Spleen (tissue), 11 donors: ENCODE results near the gene HACD2. TPM values are rescaled to one million over a fixed set of nuclear protein-coding genes. Genes with fewer than 3 reads are reported as not detected.

Experiments used
- DNase-seq: peaks from one replicate; pipeline ENCODE4 v3.0.0-alpha.2; 2020
- H3K27ac ChIP-seq, 8 donors: fragments of 200-600 bp; sonication (generic) in 7 of 8; 1 replicate in 4 of 8; 2 replicates in 4 of 8; pipeline versions ENCODE4 v1.5.0 to v1.8.0; 2016 to 2021; ENCODE audit warnings: inconsistent platforms in 4 of 8, mild to moderate bottlenecking in 4 of 8, moderate library complexity in 1 of 8
- H3K27me3 ChIP-seq, 7 donors: fragments of 200-600 bp; sonication (generic) in 6 of 7; replicated peaks in 1 of 7; 1 replicate in 4 of 7; 2 replicates in 3 of 7; pipeline versions ENCODE4 v1.5.0 to v1.8.0; 2016 to 2021; ENCODE audit warnings: inconsistent platforms in 3 of 7, mild to moderate bottlenecking in 1 of 7
- H3K36me3 ChIP-seq, 6 donors: fragments of 200-600 bp; sonication (generic) in 5 of 6; 1 replicate in 4 of 6; 2 replicates in 2 of 6; pipeline versions ENCODE4 v1.5.0 to v1.8.0; 2016 to 2021; ENCODE audit warnings: inconsistent platforms in 2 of 6
- H3K4me1 ChIP-seq, 6 donors: fragments of 200-600 bp; sonication (generic) in 5 of 6; 1 replicate in 3 of 6; 2 replicates in 3 of 6; pipeline versions ENCODE4 v1.5.0 to v1.8.0; 2016 to 2021; ENCODE audit warnings: inconsistent platforms in 3 of 6
- H3K4me3 ChIP-seq, 8 donors: fragments of 200-600 bp; sonication (generic) in 7 of 8; 1 replicate in 4 of 8; 2 replicates in 4 of 8; pipeline versions ENCODE4 v1.5.0 to v1.8.0; 2016 to 2021; ENCODE audit warnings: inconsistent platforms in 4 of 8, mild to moderate bottlenecking in 4 of 8, moderate library complexity in 2 of 8
- H3K9me3 ChIP-seq, 8 donors: fragments of 200-600 bp; sonication (generic) in 7 of 8; 1 replicate in 4 of 8; 2 replicates in 4 of 8; pipeline versions ENCODE4 v1.5.0 to v1.8.0; 2016 to 2021; ENCODE audit warnings: inconsistent platforms in 4 of 8
- POLR2A ChIP-seq, 3 donors: fragments of 450-650 bp; IDR thresholded peaks; one replicate each; pipeline ENCODE4 v1.5.1; 2017; ENCODE audit warnings: antibody characterized with exemption in 3 of 3, mild to moderate bottlenecking in 1 of 3
- POLR2AphosphoS5 ChIP-seq, 3 donors: sonication (generic); formaldehyde crosslinking; IDR thresholded peaks; one replicate each; pipeline ENCODE4 v1.5.1; 2017; ENCODE audit warnings: antibody characterized with exemption in 3 of 3
- WGBS, 5 donors: extraction: QIAGEN DNeasy Blood & Tissue Kit in 3 of 5; methylation state at CpG; one replicate each; pipeline versions ENCODE4 v1.1.5 to v1.1.7; 2013 to 2018; 5-methylcytosine and 5-hydroxymethylcytosine counted together
- intact Hi-C: fragments of 100-400 bp; cut with DNase I; formaldehyde crosslinking; loops from one replicate; pipeline ENCODE4 v1.15.0; 2023; ENCODE audit warnings: low total_unique reads
- polyA plus RNA-seq, 3 donors: library from polyadenylated mRNA; stranded (reverse); fragments of 200-250 nt; gene quantifications; one replicate each; pipeline ENCODE4 v1.2.1, GENCODE V29; 2013
- total RNA-seq, 7 donors: library from RNA; depleted of rRNA in 3 of 7; stranded (reverse); fragments of >200 nt in 3 of 7; fragmentation: NEBNext Ultra II Directional in 4 of 7; extraction: Animal tissue kit (Norgen Biotek cat#: 25700) in 4 of 7; gene quantifications; one replicate each; pipeline versions ENCODE4 v1.1.0 to v1.2.1, GENCODE V29; 2016 to 2021
- TF ChIP-seq, protein P1 (sequence below), 11 experiments: fragments of 200-600 bp in 7 of 11; fragments of 450-650 bp in 4 of 11; sonication (generic) in 4 of 11; IDR thresholded peaks in 8 of 11; conservative IDR thresholded peaks in 3 of 11; 1 replicate in 7 of 11; 2 replicates in 4 of 11; pipeline versions ENCODE4 v1.4.0 to v1.8.0; 2016 to 2021; ENCODE audit warnings: antibody characterized with exemption in 11 of 11, inconsistent platforms in 4 of 11, mild to moderate bottlenecking in 1 of 11
- donor health status: healthy with polysubstance abuse.
- donor health status: DM: no; HTN: no; CAD: no; lungs with moderate emphysema.
- donor health status: DM: no; HTN: no; CAD: no.
- donor health status: Bipolar disorder and iron deficiency.
- donor health status: healthy.
- donor health status: DM: no; HTN: no; CAD: no.
- donor health status: DM: yes; HTN: yes; CAD: no.

HACD2 gene
- total and polyA plus RNA-seq, 10 donors, result 6.0 to 26.6 (median 18.9) TPM

DNA sequence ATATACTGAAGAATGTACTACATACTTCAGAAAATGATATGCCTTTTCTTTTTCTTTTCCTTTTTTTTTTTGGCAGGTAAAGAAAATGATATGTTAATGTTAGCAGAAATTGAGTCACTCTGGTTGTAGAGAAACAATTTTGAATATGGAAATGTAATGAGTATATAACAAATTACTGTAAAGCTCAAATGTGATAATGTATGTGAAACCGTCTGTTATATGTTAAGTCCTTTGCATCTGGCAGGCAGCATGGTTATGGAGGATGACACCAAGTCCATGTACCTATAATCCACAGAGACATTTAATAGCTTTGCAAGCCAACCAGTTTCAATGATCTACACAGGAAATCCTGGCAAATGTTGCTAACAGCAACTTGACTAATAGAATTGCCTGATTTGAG is 58.4 kb downstream of the HACD2 start:
- peaks cover 7 to 35% (median 25%) of the 10 kb centered on the region in 6 donors for H3K4me1 ChIP-seq
- intact Hi-C loops, result no loop called here
- no peaks in the 10 kb centered on the region for H3K9me3 ChIP-seq
- H3K36me3 ChIP-seq, result peaks cover 0 to 37% (median 12%) of the 10 kb centered on the region in 6 donors
- no peaks in the 10 kb centered on the region for H3K27me3 ChIP-seq
- TF ChIP-seq, protein P1, sequence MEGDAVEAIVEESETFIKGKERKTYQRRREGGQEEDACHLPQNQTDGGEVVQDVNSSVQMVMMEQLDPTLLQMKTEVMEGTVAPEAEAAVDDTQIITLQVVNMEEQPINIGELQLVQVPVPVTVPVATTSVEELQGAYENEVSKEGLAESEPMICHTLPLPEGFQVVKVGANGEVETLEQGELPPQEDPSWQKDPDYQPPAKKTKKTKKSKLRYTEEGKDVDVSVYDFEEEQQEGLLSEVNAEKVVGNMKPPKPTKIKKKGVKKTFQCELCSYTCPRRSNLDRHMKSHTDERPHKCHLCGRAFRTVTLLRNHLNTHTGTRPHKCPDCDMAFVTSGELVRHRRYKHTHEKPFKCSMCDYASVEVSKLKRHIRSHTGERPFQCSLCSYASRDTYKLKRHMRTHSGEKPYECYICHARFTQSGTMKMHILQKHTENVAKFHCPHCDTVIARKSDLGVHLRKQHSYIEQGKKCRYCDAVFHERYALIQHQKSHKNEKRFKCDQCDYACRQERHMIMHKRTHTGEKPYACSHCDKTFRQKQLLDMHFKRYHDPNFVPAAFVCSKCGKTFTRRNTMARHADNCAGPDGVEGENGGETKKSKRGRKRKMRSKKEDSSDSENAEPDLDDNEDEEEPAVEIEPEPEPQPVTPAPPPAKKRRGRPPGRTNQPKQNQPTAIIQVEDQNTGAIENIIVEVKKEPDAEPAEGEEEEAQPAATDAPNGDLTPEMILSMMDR (IDR thresholded peaks at IDR 0.05 in 8 of 11, conservative IDR thresholded peaks at IDR 0.05 in 3 of 11), result no peak
- no peak for TF ChIP-seq POLR2AphosphoS5 (IDR thresholded peaks at IDR 0.05)
- TF ChIP-seq POLR2A (IDR thresholded peaks at IDR 0.05), result no peak
- DNase-seq, result no peak
- WGBS, 5 donors, result 90 to 98% (median 95%) methylated on average over 1 of the region's 1 CpG
- no peak overlapping the region for H3K4me3 ChIP-seq
- H3K27ac ChIP-seq, result no peak overlapping the region

DNA sequence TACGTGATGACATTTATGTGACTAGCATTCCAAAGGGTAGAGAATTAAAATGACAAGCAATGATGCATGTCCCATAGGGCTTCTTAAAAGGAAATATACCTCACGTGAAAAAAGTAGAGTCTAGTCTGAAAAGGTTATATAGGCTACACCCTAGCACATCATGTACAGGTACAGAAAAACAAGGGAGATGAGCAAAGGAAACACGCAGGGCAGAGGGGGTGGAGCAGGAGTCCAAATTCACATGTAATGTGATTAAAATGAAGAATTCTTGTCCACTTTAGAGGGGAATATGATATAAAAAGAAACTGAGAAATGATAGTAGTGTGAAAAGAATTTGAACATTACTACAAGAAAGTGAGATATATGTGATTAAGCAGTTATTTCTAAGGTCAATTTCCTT is 59.4 kb downstream of the HACD2 start:
- intact Hi-C loops, result no loop called here
- Histone ChIP-seq H3K36me3 (peaks cover 0 to 37% (median 12%) of the 10 kb centered on the region in 6 donors), H3K9me3 (no peaks in the 10 kb centered on the region), H3K27ac (no peak overlapping the region), H3K4me1 (peaks cover 7 to 45% (median 32%) of the 10 kb centered on the region in 6 donors), H3K4me3 (no peak overlapping the region), H3K27me3 (no peaks in the 10 kb centered on the region)
- 87 to 93% (median 88%) methylated on average over 3 of the region's 3 CpGs for WGBS, 5 donors
- TF ChIP-seq, protein P1 (IDR thresholded peaks at IDR 0.05 in 8 of 11, conservative IDR thresholded peaks at IDR 0.05 in 3 of 11), result no peak
- TF ChIP-seq POLR2AphosphoS5 (IDR thresholded peaks at IDR 0.05) (no peak), POLR2A (IDR thresholded peaks at IDR 0.05) (no peak)
- DNase-seq, result no peak

DNA sequence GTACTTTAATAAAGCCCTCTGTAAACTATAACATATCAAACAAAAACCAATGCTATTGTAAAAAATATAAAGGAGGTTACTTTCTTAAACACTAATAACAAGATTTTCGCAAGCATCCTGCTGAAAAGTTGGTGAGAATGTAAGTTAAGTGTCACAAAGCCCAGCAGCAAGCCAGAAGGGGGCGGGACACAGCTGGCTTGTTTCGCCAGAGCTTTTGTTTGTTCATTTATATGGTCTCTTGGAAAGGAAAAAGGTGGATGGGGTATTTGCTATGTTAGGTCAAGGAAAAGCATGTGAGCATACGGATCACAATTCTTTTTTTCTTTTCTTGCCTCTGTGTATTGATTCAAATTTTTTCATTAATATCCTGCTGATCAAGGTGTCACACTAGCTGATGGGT is 59.9 kb downstream of the HACD2 start:
- peaks cover 7 to 49% (median 33%) of the 10 kb centered on the region in 6 donors for H3K4me1 ChIP-seq
- no peak for DNase-seq
- TF ChIP-seq, protein P1 (IDR thresholded peaks at IDR 0.05 in 8 of 11, conservative IDR thresholded peaks at IDR 0.05 in 3 of 11), result no peak
- no peak for TF ChIP-seq POLR2AphosphoS5 (IDR thresholded peaks at IDR 0.05)
- no peak for TF ChIP-seq POLR2A (IDR thresholded peaks at IDR 0.05)

DNA sequence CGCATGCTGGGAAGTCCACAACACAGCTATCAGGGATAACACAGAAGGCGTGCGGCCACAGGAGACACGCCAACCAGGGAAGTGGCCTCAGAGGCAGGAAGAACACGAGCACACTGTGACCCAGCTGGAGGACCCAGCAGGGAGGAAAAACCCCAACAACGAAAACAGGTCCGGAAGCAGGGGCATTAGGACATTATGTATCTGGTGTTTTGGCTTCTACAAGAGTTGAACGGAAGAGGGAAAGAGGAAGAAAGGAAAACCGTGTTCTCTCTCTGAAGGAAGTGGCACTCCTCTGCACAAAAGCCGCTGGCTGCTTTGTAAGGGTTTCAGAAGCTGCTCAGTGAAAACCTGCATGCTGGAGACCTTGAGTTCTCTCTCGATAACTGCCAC is 61.8 kb downstream of the HACD2 start:
- Histone ChIP-seq H3K27me3 (no peaks in the 10 kb centered on the region), H3K4me1 (peaks cover 7 to 64% (median 40%) of the 10 kb centered on the region in 6 donors), H3K4me3 (no peak overlapping the region), H3K27ac (peak overlapping the region in 6 of 8 donors; percentile 10 to 76 (median 66)), H3K36me3 (peaks cover 0 to 33% (median 12%) of the 10 kb centered on the region in 6 donors), H3K9me3 (no peaks in the 10 kb centered on the region)
- intact Hi-C loops, result no loop called here
- WGBS, 5 donors, result 25 to 46% (median 33%) methylated on average over 11 of the region's 11 CpGs
- TF ChIP-seq POLR2AphosphoS5 (IDR thresholded peaks at IDR 0.05) (peak; percentile 12 to 80 (median 78)), POLR2A (IDR thresholded peaks at IDR 0.05) (no peak)
- TF ChIP-seq, protein P1 (IDR thresholded peaks at IDR 0.05 in 8 of 11, conservative IDR thresholded peaks at IDR 0.05 in 3 of 11), result no peak
- DNase-seq, result no peak

More for the DNA sequence above, 59.9 kb downstream of the HACD2 start:
- intact Hi-C loops, result no loop called here
- H3K4me3 ChIP-seq, result no peak overlapping the region
- H3K27me3 ChIP-seq, result no peaks in the 10 kb centered on the region
- H3K27ac ChIP-seq, result no peak overlapping the region
- H3K9me3 ChIP-seq, result no peaks in the 10 kb centered on the region
- 81 to 92% (median 91%) methylated on average over 4 of the region's 4 CpGs for WGBS, 5 donors
- peaks cover 0 to 37% (median 12%) of the 10 kb centered on the region in 6 donors for H3K36me3 ChIP-seq
